Measurements from ENCODE around the gene MOXD1. TPM values are rescaled to one million over a fixed set of nuclear protein-coding genes. Genes with fewer than 3 reads are reported as not detected.
A peak's percentile ranks its signal among the peaks of the same experiment; 100 is the strongest.

The MOXD1 gene
- total RNA-seq, 1 donor from 2014 or later: 1.6 TPM

DNA sequence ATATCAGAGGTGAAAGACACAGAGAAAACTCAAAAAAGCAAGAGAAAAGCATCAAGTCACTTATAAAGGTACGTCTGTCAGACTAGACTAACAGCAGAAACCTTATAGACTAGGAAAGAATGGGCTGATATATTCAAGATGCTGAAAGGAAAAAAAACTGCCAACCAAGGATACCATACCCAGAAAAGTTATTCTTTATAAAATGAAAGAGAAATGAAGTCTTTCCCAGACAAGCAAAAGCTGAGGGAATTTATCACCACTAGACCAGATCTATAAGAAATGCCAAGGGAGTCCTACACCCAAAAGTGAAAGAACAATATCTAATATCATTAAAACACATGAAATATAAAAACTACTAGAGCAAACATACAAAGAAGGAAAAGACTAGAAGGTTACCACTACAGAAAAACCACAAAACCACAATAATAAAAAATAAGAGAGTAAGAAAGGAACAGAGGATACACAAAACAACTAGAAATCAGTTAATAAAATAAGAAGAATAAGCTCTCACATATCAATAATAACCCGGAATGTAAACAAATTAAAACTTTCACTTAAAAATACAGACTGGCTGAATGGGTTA lies 6.2 kb downstream of the MOXD1 start:
- no peak for TF ChIP-seq CTCF (IDR thresholded peaks at IDR 0.05; ENCODE audit: insufficient read depth, low read length, severe bottlenecking)
- Histone ChIP-seq H3K27me3 (ENCODE audit: control insufficient read depth, insufficient read depth, low read length) (no peaks in the 10 kb centered on the region), H3K36me3 (ENCODE audit: control insufficient read depth, insufficient read depth, low read length) (no peaks in the 10 kb centered on the region), H3K4me3 (ENCODE audit: low read depth, low read length) (no peak overlapping the region)
- no peak for DNase-seq (ENCODE audit: low read depth)
- FAIRE-seq: no peak

GRCh38 chr6:132392792-132393191 lies 8.5 kb downstream of the MOXD1 start:
- peak; percentile 36 for TF ChIP-seq CTCF (IDR thresholded peaks at IDR 0.05; ENCODE audit: insufficient read depth, low read length, severe bottlenecking)
- Histone ChIP-seq H3K36me3 (ENCODE audit: control insufficient read depth, insufficient read depth, low read length) (no peaks in the 10 kb centered on the region), H3K27me3 (ENCODE audit: control insufficient read depth, insufficient read depth, low read length) (no peaks in the 10 kb centered on the region), H3K4me3 (ENCODE audit: low read depth, low read length) (no peak overlapping the region)
- FAIRE-seq (no peak), DNase-seq (ENCODE audit: low read depth) (peak; percentile 47)

DNA sequence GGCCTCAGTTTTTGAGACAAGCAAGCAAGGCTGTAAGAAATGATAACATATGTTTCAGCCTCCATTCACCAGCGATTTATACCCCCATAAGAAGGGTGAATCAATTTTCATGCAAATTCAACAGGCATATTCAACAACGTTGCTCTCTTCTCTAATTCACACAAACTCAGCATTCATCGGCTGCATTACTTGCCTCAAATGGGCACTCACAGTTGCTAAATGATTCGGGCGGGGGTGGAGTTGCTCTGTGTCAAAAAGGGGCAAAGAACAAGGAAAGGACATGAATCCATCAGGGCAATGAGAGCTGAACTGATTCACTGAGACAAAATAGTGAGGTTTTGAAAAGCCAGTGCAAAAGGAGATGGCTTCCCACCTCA lies 9.0 kb downstream of the MOXD1 start:
- no peak overlapping the region for H3K4me3 ChIP-seq (ENCODE audit: low read depth, low read length)
- DNase-seq (ENCODE audit: low read depth) (no peak), FAIRE-seq (no peak)
- no peaks in the 10 kb centered on the region for H3K36me3 ChIP-seq (ENCODE audit: control insufficient read depth, insufficient read depth, low read length)
- TF ChIP-seq CTCF (IDR thresholded peaks at IDR 0.05; ENCODE audit: insufficient read depth, low read length, severe bottlenecking): no peak
- no peaks in the 10 kb centered on the region for H3K27me3 ChIP-seq (ENCODE audit: control insufficient read depth, insufficient read depth, low read length)

- FAIRE-seq (peak; percentile 40), DNase-seq (ENCODE audit: low read depth) (peak; percentile 50)
- no peak for TF ChIP-seq CTCF (IDR thresholded peaks at IDR 0.05; ENCODE audit: insufficient read depth, low read length, severe bottlenecking)
- Histone ChIP-seq H3K4me3 (ENCODE audit: low read depth, low read length) (no peak overlapping the region), H3K36me3 (ENCODE audit: control insufficient read depth, insufficient read depth, low read length) (no peaks in the 10 kb centered on the region), H3K27me3 (ENCODE audit: control insufficient read depth, insufficient read depth, low read length) (no peaks in the 10 kb centered on the region)
These were observed 9.6 kb downstream of the MOXD1 start for GRCh38 chr6:132391391-132392269.

DNA sequence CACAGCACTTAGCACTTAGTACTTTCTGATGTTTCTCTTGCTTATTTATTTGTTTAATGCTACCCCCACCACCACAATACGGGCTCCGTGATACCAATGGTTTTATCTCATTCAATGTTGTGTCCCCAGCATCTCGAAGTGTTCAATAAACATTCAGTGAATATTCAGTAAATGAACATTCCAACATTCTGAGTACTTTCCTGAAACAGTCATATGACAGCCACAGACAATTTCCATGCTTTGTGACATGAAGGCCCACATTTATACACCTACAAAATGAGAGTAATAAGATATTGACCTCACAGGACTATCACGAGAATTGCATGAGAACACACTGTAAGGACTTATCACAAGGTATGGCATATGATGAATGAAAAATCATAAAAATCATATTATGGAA lies 10.8 kb downstream of the MOXD1 start:
- no peak for TF ChIP-seq CTCF (IDR thresholded peaks at IDR 0.05; ENCODE audit: insufficient read depth, low read length, severe bottlenecking)
- DNase-seq (ENCODE audit: low read depth): no peak
- FAIRE-seq: no peak
- no peak overlapping the region for H3K4me3 ChIP-seq (ENCODE audit: low read depth, low read length)
- H3K27me3 ChIP-seq (ENCODE audit: control insufficient read depth, insufficient read depth, low read length): no peaks in the 10 kb centered on the region
- H3K36me3 ChIP-seq (ENCODE audit: control insufficient read depth, insufficient read depth, low read length): no peaks in the 10 kb centered on the region

Data from bronchial epithelial cell (primary cell).